Calu3 (cell line): ENCODE measurements around the gene RPL27. TPM values are rescaled to one million over a fixed set of nuclear protein-coding genes. Genes with fewer than 3 reads are reported as not detected.
"Not testable (repeated sequence)": the region's sequence is repeated elsewhere in the genome, so short reads cannot be mapped to it uniquely, and the experiment has no call there.

Experiments used
- BruUV-seq: library from RNA; stranded (reverse); fragments of 400-500 nt; replicated peaks from 2 replicates; lab custom pipeline; 2021; lab: Mats Ljungman, UMichigan
- CTCF ChIA-PET: fragments of 300-600 bp; sonication (Branson Sonifier 250); formaldehyde crosslinking; loops from one replicate; lab custom pipeline; 2022; ENCODE audit warnings: antibody characterized with exemption; lab: Charles Lee
- DNase-seq: peaks from one replicate; pipeline ENCODE4 v3.0.0; 2022
- H3K27ac Mint-ChIP-seq: one replicate; pipeline ENCODE4 v1.8.0; 2022; ENCODE audit warnings: mixed read lengths; ENCODE audit not compliant: unreplicated experiment
- H3K27me3 Mint-ChIP-seq: one replicate; pipeline ENCODE4 v1.8.0; 2022; ENCODE audit warnings: mixed read lengths; ENCODE audit not compliant: unreplicated experiment
- H3K36me3 Mint-ChIP-seq: one replicate; pipeline ENCODE4 v1.8.0; 2022; ENCODE audit warnings: mild to moderate bottlenecking, moderate library complexity, mixed read lengths; ENCODE audit not compliant: insufficient read depth, unreplicated experiment
- H3K4me1 Mint-ChIP-seq: one replicate; pipeline ENCODE4 v1.8.0; 2022; ENCODE audit warnings: mild to moderate bottlenecking, low read depth, mixed read lengths; ENCODE audit not compliant: unreplicated experiment
- H3K4me3 Mint-ChIP-seq: one replicate; pipeline ENCODE4 v1.8.0; 2022; ENCODE audit warnings: mild to moderate bottlenecking, low read depth, moderate library complexity, mixed read lengths; ENCODE audit not compliant: unreplicated experiment
- H3K9me3 Mint-ChIP-seq: one replicate; pipeline ENCODE4 v1.8.0; 2022; ENCODE audit warnings: low read depth, mixed read lengths; ENCODE audit not compliant: unreplicated experiment
- CTCF ChIP-seq: fragments of 200-600 bp; IDR thresholded peaks from one replicate; pipeline ENCODE4 v1.8.0; 2022; ENCODE audit warnings: antibody characterized with exemption; ENCODE audit not compliant: unreplicated experiment
- intact Hi-C: fragments of 100-400 bp; cut with micrococcal nuclease; formaldehyde crosslinking; loops from one replicate; pipeline ENCODE4 v1.10.0; 2022; ENCODE audit not compliant: unreplicated experiment
- total RNA-seq: library from RNA; stranded (reverse); gene quantifications from 2 replicates; pipeline ENCODE4 v1.2.3, GENCODE V29; 2022

The RPL27 gene
- total RNA-seq, 1 experiment from 2014 or later = 1,292 TPM

GRCh38 chr17:42975265-42975664 is 23.0 kb upstream of the RPL27 start:
- no peak for DNase-seq
- Mint-ChIP-seq H3K36me3 (peaks cover 7% of the 10 kb centered on the region), H3K4me3 (no peak overlapping the region), H3K27ac (no peak overlapping the region), H3K9me3 (no peaks in the 10 kb centered on the region), H3K27me3 (no peaks in the 10 kb centered on the region), H3K4me1 (peaks cover 9% of the 10 kb centered on the region)
- CTCF ChIA-PET = interaction anchor here (0.7 kb wide), 1 partner anchor 11 kb away, joined by 7 read pairs; no protein-coding TSS in a partner anchor
- no TSS peak for BruUV-seq
- TF ChIP-seq CTCF = no peak
- intact Hi-C loops = no loop called here

GRCh38 chr17:42975701-42976100 is 22.5 kb upstream of the RPL27 start:
- BruUV-seq, H3K27ac Mint-ChIP-seq, DNase-seq, intact Hi-C loops, H3K27me3 Mint-ChIP-seq, H3K4me3 Mint-ChIP-seq, H3K4me1 Mint-ChIP-seq, H3K9me3 Mint-ChIP-seq: not testable (repeated sequence)
- peaks cover 12% of the 10 kb centered on the region for H3K36me3 Mint-ChIP-seq
- CTCF ChIA-PET = interaction anchor here (0.6 kb wide), 1 partner anchor 45 kb away, joined by 5 read pairs; no protein-coding TSS in a partner anchor

GRCh38 chr17:42979511-42980273 is 18.5 kb upstream of the RPL27 start, which contains the start of gene PTGES3L:
TSS of gene PTGES3L (minus strand) at chr17:42980080. CDS start at chr17:42980053, 27 bp downstream.
- DNase-seq = peak; percentile 71
- intact Hi-C loops = no loop called here
- Mint-ChIP-seq H3K9me3 (no peaks in the 10 kb centered on the region), H3K36me3 (peaks cover 47% of the 10 kb centered on the region), H3K27ac (peak within 1 kb of the TSS; percentile 86), H3K4me3 (peak within 1 kb of the TSS; percentile 98), H3K27me3 (no peaks in the 10 kb centered on the region), H3K4me1 (peaks cover 28% of the 10 kb centered on the region)
- no peak for TF ChIP-seq CTCF
- CTCF ChIA-PET = interaction anchor here (0.5 to 1.3 kb wide), 5 partner anchors 9 to 149 kb away, joined by 3 to 4 read pairs (median 3); no protein-coding TSS in a partner anchor
- TSS peak; percentile 58 for BruUV-seq

GRCh38 chr17:42980274-42980765 is 17.9 kb upstream of the RPL27 start, which contains the start of gene RUNDC1:
TSS of gene RUNDC1 (plus strand) at chr17:42980565. CDS start at chr17:42980577, 12 bp downstream.
- H3K4me1 Mint-ChIP-seq = peaks cover 33% of the 10 kb centered on the region
- CTCF ChIA-PET = interaction anchor here (0.8 to 1.3 kb wide), 5 partner anchors 9 to 149 kb away, joined by 3 read pairs; partner anchors contain the start of gene RPL27
- peak within 1 kb of the TSS; percentile 86 for H3K27ac Mint-ChIP-seq
- DNase-seq = peak; percentile 99
- peak within 1 kb of the TSS; percentile 98 for H3K4me3 Mint-ChIP-seq
- BruUV-seq = no TSS peak
- H3K36me3 Mint-ChIP-seq = peaks cover 48% of the 10 kb centered on the region
- intact Hi-C loops = no loop called here
- H3K9me3 Mint-ChIP-seq = no peaks in the 10 kb centered on the region
- no peaks in the 10 kb centered on the region for H3K27me3 Mint-ChIP-seq
- no peak for TF ChIP-seq CTCF
